Suppressor macrophage (primary cell): ENCODE data around the gene HOXB7.

ENCODE experiments used
- DNase-seq, 4 experiments: peaks; one replicate each; pipeline ENCODE4 v3.0.0-alpha.2; 2020 to 2022

Gene HOXB7

GRCh38 chr17:48565925-48566710, 44.7 kb downstream of the HOXB7 start:
- DNase-seq, result no peak

- DNase-seq, result no peak
These were observed 45.7 kb downstream of the HOXB7 start for GRCh38 chr17:48565022-48565554.

- no peak for DNase-seq
These were observed 46.4 kb downstream of the HOXB7 start for GRCh38 chr17:48564188-48565021.

- DNase-seq, result no peak
These were observed 47.0 kb downstream of the HOXB7 start for GRCh38 chr17:48563867-48564187.

- no peak for DNase-seq
These were observed 47.4 kb downstream of the HOXB7 start for GRCh38 chr17:48563385-48563838.

GRCh38 chr17:48562934-48563333, 47.9 kb downstream of the HOXB7 start:
- DNase-seq, result no peak

GRCh38 chr17:48561884-48562810, 48.7 kb downstream of the HOXB7 start:
- no peak for DNase-seq

GRCh38 chr17:48559840-48560817, 50.7 kb downstream of the HOXB7 start:
- DNase-seq, result no peak

- no peak for DNase-seq
These were observed 51.5 kb downstream of the HOXB7 start for GRCh38 chr17:48559122-48559839.

- no peak for DNase-seq
These were observed 52.0 kb downstream of the HOXB7 start for GRCh38 chr17:48558831-48559121.

- no peak for DNase-seq
These were observed 52.6 kb downstream of the HOXB7 start for GRCh38 chr17:48558057-48558830.
